HG02970 (cell line): ENCODE results near the gene FBXL17.

ENCODE experiments used
- ATAC-seq: cut with Tn5 transposase; IDR thresholded peaks from one replicate; pipeline ENCODE4 v1.9.1; 2021; ENCODE audit warnings: mild to moderate bottlenecking, moderate library complexity, moderate number of reproducible peaks; ENCODE audit not compliant: unreplicated experiment, low FRiP score

The FBXL17 gene

DNA sequence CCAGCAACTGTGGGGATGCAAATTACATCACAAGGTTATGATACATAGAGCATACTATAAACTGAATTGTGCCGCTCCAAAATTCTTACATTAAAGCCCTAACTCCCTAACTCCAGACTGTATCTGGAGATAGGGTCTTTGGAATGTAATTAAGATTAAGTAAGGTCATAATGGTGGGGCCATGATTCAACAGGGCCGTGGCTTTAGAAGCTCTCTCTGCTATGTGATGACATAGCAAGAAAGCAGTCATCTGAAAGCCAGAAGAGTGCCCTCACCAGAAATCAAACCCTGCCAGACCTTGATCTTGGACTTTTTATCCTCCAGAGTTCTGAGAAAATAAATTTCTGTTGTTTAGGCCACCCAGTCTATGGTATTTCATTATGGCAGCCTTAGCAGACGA, 123.9 kb downstream of the FBXL17 start:
- ATAC-seq, result no peak

- ATAC-seq, result no peak
Measured at GRCh38 chr5:108255468-108255867, 126.4 kb downstream of the FBXL17 start.

GRCh38 chr5:108251350-108251749, 130.5 kb downstream of the FBXL17 start:
- no peak for ATAC-seq

DNA sequence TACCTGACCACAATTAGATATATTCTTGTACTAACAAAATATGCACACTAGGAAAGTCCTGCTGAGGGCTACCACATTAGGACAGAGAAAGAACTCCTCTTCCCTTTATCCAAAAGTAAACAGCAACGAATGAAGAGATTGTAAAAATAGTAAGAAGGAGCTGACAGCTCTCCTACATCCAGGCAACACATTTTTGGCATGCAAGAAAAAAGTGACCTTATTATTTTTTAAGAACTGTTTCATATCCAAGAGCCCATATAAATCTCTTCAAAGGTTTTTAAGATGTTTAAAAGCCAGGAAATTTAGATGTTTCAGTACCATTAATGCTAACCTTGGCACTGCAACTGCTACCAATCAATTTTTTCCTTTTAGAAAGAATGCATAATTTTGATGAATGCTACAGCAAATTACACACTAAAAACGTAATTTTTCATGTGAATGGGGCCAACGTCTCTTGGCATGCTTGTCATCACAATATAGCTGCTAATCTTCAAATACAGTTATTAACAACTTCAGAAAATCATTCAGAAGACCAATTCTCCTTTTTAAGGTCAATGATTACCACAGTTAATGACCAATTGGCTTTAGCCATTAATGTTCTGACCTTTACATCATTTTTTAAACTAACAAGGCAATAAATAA, 132.0 kb downstream of the FBXL17 start:
- no peak for ATAC-seq

GRCh38 chr5:108249095-108249784, 132.7 kb downstream of the FBXL17 start:
- ATAC-seq, result no peak

GRCh38 chr5:108238936-108239887, 142.7 kb downstream of the FBXL17 start:
- ATAC-seq, result no peak

GRCh38 chr5:108238461-108238860, 143.4 kb downstream of the FBXL17 start:
- ATAC-seq, result no peak

GRCh38 chr5:108233617-108234155, 148.2 kb downstream of the FBXL17 start:
- no peak for ATAC-seq

DNA sequence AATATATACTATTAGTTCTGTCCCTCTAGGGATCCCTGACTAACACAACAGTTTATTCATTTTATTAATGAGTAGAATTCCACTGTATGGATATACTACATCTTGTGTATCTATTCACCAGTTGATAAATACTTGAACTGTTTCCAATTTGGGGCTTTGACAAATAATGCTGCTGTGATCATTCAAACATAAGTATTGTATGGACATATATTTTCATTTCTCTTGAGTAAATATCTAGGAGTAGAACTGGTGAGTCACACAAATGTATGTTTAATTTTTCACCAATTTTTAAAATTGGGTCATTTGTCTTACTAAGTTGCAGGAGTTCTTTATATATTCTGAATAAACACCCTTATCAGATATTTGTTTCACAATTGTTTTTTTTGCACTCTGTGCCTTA, 149.1 kb downstream of the FBXL17 start:
- no peak for ATAC-seq

DNA sequence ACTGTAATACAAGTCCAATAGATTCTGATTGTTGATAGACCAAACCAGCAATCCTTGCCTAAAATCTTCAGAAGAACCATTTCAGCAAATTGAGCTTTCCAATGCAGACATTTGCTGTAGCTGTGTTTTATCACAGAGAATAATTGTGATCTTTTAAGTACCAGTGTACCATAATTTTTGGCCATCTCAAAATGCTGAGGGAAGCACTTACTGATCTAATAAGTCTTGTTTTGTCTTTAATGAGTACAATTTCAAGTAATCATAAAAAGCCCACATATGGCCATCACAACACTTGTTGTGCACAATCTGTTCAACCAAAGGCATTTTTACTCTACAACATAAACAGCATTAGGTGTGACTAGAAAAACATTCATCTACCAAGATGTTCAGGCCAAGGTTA, 159.9 kb downstream of the FBXL17 start:
- no peak for ATAC-seq

- ATAC-seq, result no peak
Measured at GRCh38 chr5:108220834-108221233, 161.1 kb downstream of the FBXL17 start.

- ATAC-seq, result no peak
Measured at GRCh38 chr5:108216890-108217289, 165.0 kb downstream of the FBXL17 start.

DNA sequence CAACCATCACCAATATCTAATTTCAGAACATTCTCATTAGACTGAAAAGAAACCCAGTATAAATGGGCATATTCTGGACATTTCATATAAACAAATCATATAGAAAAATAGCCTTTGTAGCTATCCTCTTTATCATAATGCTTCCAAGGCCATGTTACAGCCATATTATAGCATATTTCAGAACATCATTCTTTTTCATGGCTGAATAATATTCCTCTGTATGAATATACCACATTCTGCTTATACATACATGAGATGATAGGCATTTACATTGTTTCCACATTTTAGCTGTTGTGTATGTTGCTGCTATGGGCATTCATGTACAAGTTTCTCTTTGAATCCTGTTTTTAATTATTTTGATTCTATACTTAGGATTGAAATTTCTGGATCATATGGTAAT, 167.0 kb downstream of the FBXL17 start:
- no peak for ATAC-seq

GRCh38 chr5:108212775-108213346, 169.0 kb downstream of the FBXL17 start:
- no peak for ATAC-seq

- ATAC-seq, result no peak
Measured at GRCh38 chr5:108206707-108207106, 175.2 kb downstream of the FBXL17 start.

GRCh38 chr5:108201721-108202120, 180.2 kb downstream of the FBXL17 start:
- ATAC-seq, result no peak

DNA sequence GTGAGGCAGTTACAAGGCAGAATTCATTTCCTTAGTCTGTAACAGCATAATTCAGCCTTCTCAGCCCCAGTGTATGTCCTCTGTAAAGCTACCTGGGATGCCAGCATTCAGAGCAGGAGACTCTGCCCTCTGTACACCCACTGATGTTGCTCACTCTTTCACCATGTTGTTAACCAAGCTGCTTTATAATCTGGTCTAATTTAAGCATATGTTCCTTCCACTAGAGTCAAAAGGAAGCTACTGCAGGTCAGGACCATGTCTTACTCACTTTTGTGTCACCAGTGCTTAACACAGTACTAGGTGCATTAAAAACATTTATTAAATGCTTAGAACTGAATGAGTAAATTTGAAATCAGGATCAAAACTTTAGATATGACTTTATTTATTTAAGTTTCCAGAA, 185.6 kb downstream of the FBXL17 start:
- no peak for ATAC-seq

DNA sequence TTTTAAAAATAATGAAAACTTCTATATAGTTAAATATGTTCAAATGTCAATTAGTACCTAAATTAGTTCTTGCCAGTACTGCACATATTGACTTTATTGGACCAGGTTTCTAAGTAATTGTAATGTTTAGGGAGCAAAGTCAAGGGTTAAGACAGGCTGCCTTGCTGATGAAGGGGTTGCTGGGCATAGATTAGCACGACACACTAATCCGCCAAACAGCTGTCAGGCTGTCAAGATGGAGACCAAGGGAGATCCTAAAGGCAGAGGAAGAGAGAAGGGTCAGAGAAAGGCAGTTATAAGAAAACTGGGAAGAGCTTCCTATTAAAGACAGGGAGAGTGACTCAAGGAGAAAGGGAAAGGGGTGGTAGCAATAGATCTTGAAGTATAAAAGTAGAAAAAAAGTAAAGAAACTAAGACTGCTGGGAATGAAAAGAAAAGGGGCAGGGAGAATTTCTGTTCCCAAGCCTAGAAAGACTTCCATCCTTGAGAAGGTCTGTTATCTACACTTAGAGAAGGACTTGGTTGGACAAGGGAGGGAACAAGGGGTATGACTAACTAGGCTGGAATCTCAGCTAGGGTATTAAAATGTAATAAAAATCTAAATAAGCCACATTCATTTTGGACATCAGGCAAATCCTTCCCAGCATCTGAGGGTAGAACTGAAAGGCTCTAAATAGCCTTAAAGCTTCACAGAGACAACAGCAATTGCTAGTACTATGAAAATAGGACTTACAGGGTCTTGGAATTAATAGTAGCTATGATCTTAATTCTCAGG, 188.7 kb downstream of the FBXL17 start:
- no peak for ATAC-seq

GRCh38 chr5:108184940-108185339, 197.0 kb downstream of the FBXL17 start:
- no peak for ATAC-seq

DNA sequence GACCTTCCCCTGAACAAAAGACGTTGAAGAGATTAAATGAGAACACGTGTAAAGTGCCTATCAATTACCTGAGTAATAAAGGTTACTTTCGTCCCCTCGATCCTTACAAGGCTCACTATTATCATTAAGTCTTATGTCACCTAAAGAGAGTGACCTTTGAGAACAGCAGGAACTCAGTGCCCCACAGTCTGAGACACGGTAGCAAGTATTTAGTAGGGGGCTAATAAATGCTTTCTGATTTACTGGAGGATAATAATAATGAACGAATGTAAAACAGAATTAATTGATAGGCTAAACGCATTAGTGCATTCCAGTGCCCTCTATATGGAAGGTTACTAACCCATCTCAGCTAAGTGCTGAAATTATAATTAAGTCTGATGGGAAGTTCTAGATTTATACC, 199.9 kb downstream of the FBXL17 start:
- no peak for ATAC-seq
